NT2/D1 (cell line): ENCODE measurements around the gene ZNF618.

Experiments
- SUZ12 ChIP-seq: IDR thresholded peaks from 2 replicates; pipeline ENCODE4 v1.6.1; 2011; ENCODE audit not compliant: insufficient read length, insufficient read depth; ENCODE audit errors: extremely low read depth
- YY1 ChIP-seq: IDR thresholded peaks from 2 replicates; pipeline ENCODE4 v1.6.1; 2011; ENCODE audit not compliant: insufficient read length, insufficient read depth
- ZNF274 ChIP-seq: IDR thresholded peaks from 2 replicates; pipeline ENCODE4 v1.6.1; 2011; ENCODE audit warnings: mild to moderate bottlenecking, low read depth, low read length

- TF ChIP-seq YY1 (no peak), ZNF274 (no peak), SUZ12 (no peak)
Measured at GRCh38 chr9:114031037-114031630, 155.0 kb downstream of the ZNF618 start.
